WERI-Rb-1 (cell line): ENCODE data around the gene METTL4.

Experiments
- DNase-seq: peaks from one replicate; pipeline ENCODE4 v3.0.0-alpha.2; 2020
- H3K27ac ChIP-seq: fragments of 250-450 bp; sonication (Bioruptor Pico); 2 replicates; pipeline ENCODE4 v1.5.1; 2020; ENCODE audit warnings: mild to moderate bottlenecking, moderate library complexity
- H3K27me3 ChIP-seq: fragments of 250-450 bp; sonication (Bioruptor Pico); 2 replicates; pipeline ENCODE4 v1.5.1; 2021; ENCODE audit warnings: mild to moderate bottlenecking, low read depth, moderate library complexity; ENCODE audit not compliant: insufficient read depth, severe bottlenecking
- H3K36me3 ChIP-seq: fragments of 250-450 bp; sonication (Bioruptor Pico); 2 replicates; pipeline ENCODE4 v1.5.1; 2020; ENCODE audit warnings: mild to moderate bottlenecking, moderate library complexity
- H3K4me3 ChIP-seq: 2 replicates; pipeline ENCODE4 v1.5.1; 2011; ENCODE audit warnings: low read depth, mild to moderate bottlenecking, control low read depth, low read length
- H3K9me3 ChIP-seq: fragments of 250-450 bp; sonication (Bioruptor Pico); 2 replicates; pipeline ENCODE4 v1.5.1; 2021; ENCODE audit warnings: mild to moderate bottlenecking, moderate library complexity; ENCODE audit not compliant: severe bottlenecking
- TF ChIP-seq, protein P1 (sequence below): IDR thresholded peaks from 2 replicates; pipeline ENCODE4 v1.5.1; 2011; ENCODE audit warnings: low read depth, mild to moderate bottlenecking, control low read depth, inconsistent platforms, low read length

Gene METTL4

DNA sequence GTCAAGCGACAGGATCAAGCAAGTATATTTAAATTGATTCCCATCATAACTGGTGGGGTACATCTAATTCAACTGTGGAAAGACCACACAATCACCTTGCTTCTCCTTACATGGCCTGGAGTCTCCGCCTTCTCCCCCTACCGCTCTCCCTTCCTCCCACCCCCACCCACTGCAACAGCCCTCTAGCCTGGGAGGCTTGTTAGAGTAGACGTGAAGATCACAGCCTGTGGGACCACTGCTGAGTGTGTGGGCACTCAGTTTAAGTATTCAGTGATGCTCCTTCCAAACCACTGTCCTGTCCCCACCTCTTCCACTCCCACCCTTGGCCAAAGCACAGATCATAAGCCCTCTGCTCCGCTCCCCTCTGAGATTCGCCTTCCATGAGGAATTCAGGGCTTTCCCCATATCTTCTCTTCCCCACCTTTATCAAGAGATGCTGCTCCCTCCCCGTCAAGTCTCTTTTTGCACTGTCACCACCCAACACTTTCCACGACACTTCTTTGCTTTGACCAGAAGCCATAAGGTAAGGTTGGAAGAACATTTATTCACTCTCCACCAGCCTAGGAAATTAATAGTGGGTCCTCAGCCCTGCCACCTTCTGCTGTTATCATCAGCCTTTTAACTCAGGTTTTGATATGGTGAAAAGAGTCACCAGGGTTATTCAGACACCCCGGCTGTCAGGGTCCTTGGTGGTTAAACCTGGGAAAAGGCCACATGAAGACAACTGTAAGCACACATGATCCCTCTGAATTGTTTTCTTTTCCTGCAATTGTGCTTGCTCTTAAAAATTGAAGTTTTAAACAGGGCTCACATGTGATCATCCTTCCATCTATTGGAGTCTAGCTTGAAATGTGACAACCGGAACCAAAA, 1.7 kb downstream of the METTL4 start:
- peaks cover 18% of the 10 kb centered on the region for H3K36me3 ChIP-seq
- no peak overlapping the region for H3K27ac ChIP-seq
- TF ChIP-seq, protein P1, sequence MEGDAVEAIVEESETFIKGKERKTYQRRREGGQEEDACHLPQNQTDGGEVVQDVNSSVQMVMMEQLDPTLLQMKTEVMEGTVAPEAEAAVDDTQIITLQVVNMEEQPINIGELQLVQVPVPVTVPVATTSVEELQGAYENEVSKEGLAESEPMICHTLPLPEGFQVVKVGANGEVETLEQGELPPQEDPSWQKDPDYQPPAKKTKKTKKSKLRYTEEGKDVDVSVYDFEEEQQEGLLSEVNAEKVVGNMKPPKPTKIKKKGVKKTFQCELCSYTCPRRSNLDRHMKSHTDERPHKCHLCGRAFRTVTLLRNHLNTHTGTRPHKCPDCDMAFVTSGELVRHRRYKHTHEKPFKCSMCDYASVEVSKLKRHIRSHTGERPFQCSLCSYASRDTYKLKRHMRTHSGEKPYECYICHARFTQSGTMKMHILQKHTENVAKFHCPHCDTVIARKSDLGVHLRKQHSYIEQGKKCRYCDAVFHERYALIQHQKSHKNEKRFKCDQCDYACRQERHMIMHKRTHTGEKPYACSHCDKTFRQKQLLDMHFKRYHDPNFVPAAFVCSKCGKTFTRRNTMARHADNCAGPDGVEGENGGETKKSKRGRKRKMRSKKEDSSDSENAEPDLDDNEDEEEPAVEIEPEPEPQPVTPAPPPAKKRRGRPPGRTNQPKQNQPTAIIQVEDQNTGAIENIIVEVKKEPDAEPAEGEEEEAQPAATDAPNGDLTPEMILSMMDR: no peak
- no peak overlapping the region for H3K4me3 ChIP-seq
- no peak for DNase-seq
- H3K9me3 ChIP-seq: no peaks in the 10 kb centered on the region
- no peaks in the 10 kb centered on the region for H3K27me3 ChIP-seq

DNA sequence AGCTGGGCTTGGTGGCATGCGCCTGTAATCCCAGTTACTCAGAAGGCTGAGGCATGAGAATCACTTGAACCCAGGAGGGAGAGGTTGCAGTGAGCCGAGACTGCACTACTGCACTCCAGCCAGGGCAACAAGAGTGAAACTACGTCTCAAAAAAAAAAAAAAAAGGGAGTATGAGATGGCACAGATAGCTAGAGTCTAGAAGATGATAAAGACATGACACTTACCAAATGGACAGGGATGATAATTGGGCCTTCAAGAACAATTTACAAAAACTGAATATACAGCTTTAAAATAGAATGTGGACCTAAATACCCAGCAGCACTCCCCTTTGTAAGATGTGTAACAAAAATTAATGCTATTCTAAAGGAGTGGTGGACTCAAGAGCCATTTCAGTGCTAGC, 2.7 kb downstream of the METTL4 start:
- no peak for DNase-seq
- TF ChIP-seq, protein P1: no peak
- Histone ChIP-seq H3K27ac (no peak overlapping the region), H3K4me3 (no peak overlapping the region), H3K36me3 (peaks cover 18% of the 10 kb centered on the region), H3K9me3 (no peaks in the 10 kb centered on the region), H3K27me3 (no peaks in the 10 kb centered on the region)

DNA sequence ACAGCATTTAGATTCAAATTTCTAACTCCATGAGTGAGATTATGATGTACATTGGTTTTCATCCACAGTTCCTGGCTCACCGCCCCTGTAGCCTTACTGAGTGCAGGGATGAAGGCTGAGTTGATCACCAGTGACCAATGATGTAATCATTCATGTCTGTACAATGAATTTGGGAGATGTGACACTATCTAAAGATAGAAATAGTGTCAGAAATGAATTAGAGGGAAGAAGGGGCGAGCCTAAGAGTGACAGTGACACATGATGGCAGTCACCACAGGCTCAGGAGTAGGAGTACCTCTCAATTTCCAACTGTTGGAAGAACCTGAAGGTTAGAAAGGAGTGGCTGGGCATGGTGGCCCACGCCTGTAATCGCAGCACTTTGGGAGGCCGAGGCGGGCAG, 3.2 kb downstream of the METTL4 start:
- no peaks in the 10 kb centered on the region for H3K9me3 ChIP-seq
- H3K27ac ChIP-seq: no peak overlapping the region
- TF ChIP-seq, protein P1: no peak
- no peak for DNase-seq
- peaks cover 15% of the 10 kb centered on the region for H3K36me3 ChIP-seq
- H3K4me3 ChIP-seq: no peak overlapping the region
- no peaks in the 10 kb centered on the region for H3K27me3 ChIP-seq

DNA sequence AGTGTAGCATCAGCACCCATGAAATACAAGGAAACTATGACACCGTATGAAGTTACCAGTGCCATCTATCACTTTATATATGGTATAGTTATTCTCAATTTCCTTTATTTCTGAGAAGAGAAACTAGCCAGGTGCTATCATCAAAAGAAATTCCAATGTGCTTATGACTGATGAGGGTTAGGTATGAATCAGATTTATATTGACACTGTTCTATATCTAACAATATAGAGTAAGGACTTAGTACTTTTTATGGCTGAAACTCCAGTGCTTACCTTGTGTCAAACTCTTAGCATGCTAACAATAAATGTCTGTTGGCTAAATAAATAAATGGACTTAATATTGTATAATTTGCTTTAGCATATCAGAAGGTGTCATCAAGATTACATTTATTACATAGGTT, 6.9 kb downstream of the METTL4 start:
- Histone ChIP-seq H3K27ac (no peak overlapping the region), H3K4me3 (no peak overlapping the region), H3K36me3 (peaks cover 19% of the 10 kb centered on the region), H3K9me3 (no peaks in the 10 kb centered on the region), H3K27me3 (no peaks in the 10 kb centered on the region)
- no peak for DNase-seq
- TF ChIP-seq, protein P1: no peak

DNA sequence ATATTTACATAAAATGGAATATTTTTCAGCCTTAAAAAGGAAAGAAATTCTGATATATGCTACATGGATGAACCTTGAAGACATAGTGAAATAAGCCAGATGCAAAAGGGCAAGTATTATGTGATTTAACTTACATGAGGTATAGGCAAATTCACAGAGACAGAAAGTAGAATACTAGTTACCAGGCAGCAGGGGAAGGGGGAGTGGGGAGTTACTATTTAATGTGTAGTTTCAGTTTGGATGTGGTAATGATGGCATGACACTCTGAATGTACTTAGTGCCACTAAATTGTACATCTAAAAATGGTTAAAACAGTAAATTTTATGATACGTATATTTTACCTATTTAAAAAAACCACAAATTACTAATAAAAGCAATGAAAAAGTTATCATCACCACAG, 12.1 kb downstream of the METTL4 start:
- Histone ChIP-seq H3K27ac (no peak overlapping the region), H3K9me3 (no peaks in the 10 kb centered on the region), H3K4me3 (no peak overlapping the region), H3K27me3 (no peaks in the 10 kb centered on the region), H3K36me3 (peaks cover 7% of the 10 kb centered on the region)
- TF ChIP-seq, protein P1: no peak
- DNase-seq: no peak

DNA sequence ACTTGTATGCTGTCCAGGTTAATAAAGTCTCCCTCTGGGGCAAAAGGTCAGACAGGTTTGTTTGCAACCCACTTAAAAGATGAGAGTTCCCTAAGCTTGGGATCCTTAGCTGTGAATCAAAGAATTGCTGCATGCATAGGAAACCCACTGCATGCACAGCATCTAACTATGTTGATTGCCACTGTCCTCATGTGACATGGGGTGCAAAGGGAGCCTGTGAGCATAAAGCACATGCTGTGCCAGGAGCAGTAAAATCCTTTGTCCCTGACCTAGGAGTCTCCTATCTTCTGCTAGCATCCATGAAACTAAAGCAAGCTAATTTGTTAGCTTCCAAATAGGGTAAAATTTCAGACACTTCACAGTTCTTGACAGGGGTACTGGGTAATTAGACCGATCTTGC, 13.8 kb downstream of the METTL4 start:
- no peak overlapping the region for H3K4me3 ChIP-seq
- no peaks in the 10 kb centered on the region for H3K27me3 ChIP-seq
- no peak for DNase-seq
- no peaks in the 10 kb centered on the region for H3K9me3 ChIP-seq
- peaks cover 7% of the 10 kb centered on the region for H3K36me3 ChIP-seq
- H3K27ac ChIP-seq: no peak overlapping the region
- TF ChIP-seq, protein P1: no peak
